K562 (cell line): Measurements from ENCODE around the gene KIF18B. TPM values are rescaled to one million over a fixed set of nuclear protein-coding genes. Genes with fewer than 3 reads are reported as not detected.

Experiments used
- ARID1B ChIP-seq: fragments of 450-650 bp; IDR thresholded peaks from 2 replicates; pipeline ENCODE4 v1.6.1; 2016; ENCODE audit warnings: antibody characterized with exemption, mild to moderate bottlenecking, inconsistent platforms
- ATF1 ChIP-seq, 2 experiments: fragments of 450-650 bp in 1 of 2; IDR thresholded peaks; 2 replicates each; pipeline ENCODE4 v1.6.1; 2016; ENCODE audit warnings: missing compliant biosample characterization in 1 of 2, missing genetic modification characterization in 1 of 2
- CBFA2T2 ChIP-seq: fragments of 450-650 bp; conservative IDR thresholded peaks from 2 replicates; pipeline ENCODE4 v1.6.1; 2017; ENCODE audit warnings: mild to moderate bottlenecking
- CHD1 ChIP-seq: fragments of 200-600 bp; sonication (generic); IDR thresholded peaks from one replicate; pipeline ENCODE4 v1.6.1; 2012; ENCODE audit warnings: mild to moderate bottlenecking, moderate library complexity, low read length, inconsistent platforms
- ESRRA ChIP-seq: fragments of 450-650 bp; IDR thresholded peaks from 2 replicates; pipeline ENCODE4 v1.6.1; 2014; ENCODE audit warnings: low read depth, mild to moderate bottlenecking, moderate library complexity, borderline replicate concordance
- FOXJ3 ChIP-seq: sonication (generic); formaldehyde crosslinking; IDR thresholded peaks from 2 replicates; pipeline ENCODE4 v1.4.0; 2020; ENCODE audit warnings: mild to moderate bottlenecking, missing genetic modification reagents
- GATAD2A ChIP-seq: fragments of 450-650 bp; IDR thresholded peaks from 2 replicates; pipeline ENCODE4 v1.6.1; 2017
- KLF6 ChIP-seq: fragments of 250-450 bp; sonication (Bioruptor Pico); IDR thresholded peaks from 2 replicates; pipeline ENCODE4 v1.4.0; 2020; ENCODE audit warnings: mild to moderate bottlenecking, moderate library complexity, borderline replicate concordance
- L3MBTL2 ChIP-seq: fragments of 450-650 bp; IDR thresholded peaks from 2 replicates; pipeline ENCODE4 v1.6.1; 2016; ENCODE audit warnings: mild to moderate bottlenecking, moderate library complexity
- LARP7 ChIP-seq: fragments of 450-650 bp; IDR thresholded peaks from 2 replicates; pipeline ENCODE4 v1.6.1; 2016
- MEF2D ChIP-seq: conservative IDR thresholded peaks from 2 replicates; pipeline ENCODE4 v1.6.1; 2016; ENCODE audit warnings: low read depth, missing genetic modification characterization, missing compliant biosample characterization
- MIER1 ChIP-seq: fragments of 450-650 bp; IDR thresholded peaks from 2 replicates; pipeline ENCODE4 v1.6.1; 2016; ENCODE audit warnings: antibody characterized with exemption, mild to moderate bottlenecking, low read depth
- PHF21A ChIP-seq: fragments of 450-650 bp; IDR thresholded peaks from 2 replicates; pipeline ENCODE4 v1.6.1; 2017; ENCODE audit warnings: low read depth, borderline replicate concordance
- RBM34 ChIP-seq: fragments of 200-400 bp; formaldehyde crosslinking; IDR thresholded peaks from 2 replicates; pipeline ENCODE4 v1.6.1; 2018; ENCODE audit warnings: low read length, borderline replicate concordance; ENCODE audit not compliant: insufficient read depth
- SPI1 ChIP-seq: IDR thresholded peaks from 2 replicates; pipeline ENCODE4 v1.6.1; 2011; ENCODE audit warnings: low read depth, low read length, control low read depth, borderline replicate concordance
- TAF1 ChIP-seq: IDR thresholded peaks from 2 replicates; pipeline ENCODE4 v1.6.1; 2011; ENCODE audit warnings: mild to moderate bottlenecking, low read length, moderate library complexity; ENCODE audit not compliant: insufficient read depth, control insufficient read depth, severe bottlenecking; ENCODE audit errors: extremely low read depth
- WHSC1 ChIP-seq: IDR thresholded peaks from one replicate; pipeline ENCODE4 v1.6.1; 2012; ENCODE audit warnings: low read length, control low read depth, inconsistent platforms
- XRCC5 ChIP-seq: fragments of 200-400 bp; formaldehyde crosslinking; IDR thresholded peaks from 2 replicates; pipeline ENCODE4 v1.6.1; 2017; ENCODE audit warnings: low read depth, mild to moderate bottlenecking, low read length
- ZKSCAN8 ChIP-seq: fragments of 200-800 bp; sonication (Bioruptor generic); IDR thresholded peaks from 2 replicates; pipeline ENCODE4 v1.6.1; 2016; ENCODE audit warnings: missing genetic modification characterization, missing compliant biosample characterization
- ZNF24 ChIP-seq: fragments of 450-650 bp; IDR thresholded peaks from 2 replicates; pipeline ENCODE4 v1.6.1; 2016
- ZNF354B ChIP-seq: fragments of 250-450 bp; sonication (Bioruptor Pico); IDR thresholded peaks from 2 replicates; pipeline ENCODE4 v1.4.0; 2020
- ZNF561 ChIP-seq: fragments of 450-650 bp; formaldehyde crosslinking; conservative IDR thresholded peaks from 2 replicates; pipeline ENCODE4 v1.4.0; 2020; ENCODE audit warnings: mild to moderate bottlenecking, moderate library complexity
- ZNF583 ChIP-seq: fragments of 250-450 bp; sonication (Bioruptor Pico); IDR thresholded peaks from 2 replicates; pipeline ENCODE4 v1.4.0; 2020
- ZNF644 ChIP-seq: fragments of 200-800 bp; sonication (Bioruptor generic); IDR thresholded peaks from 2 replicates; pipeline ENCODE4 v1.6.1; 2016; ENCODE audit warnings: low read depth, missing genetic modification characterization, missing compliant biosample characterization
- ZNF668 ChIP-seq: fragments of 250-450 bp; sonication (Bioruptor Pico); IDR thresholded peaks from 2 replicates; pipeline ENCODE4 v1.8.0; 2022; ENCODE audit warnings: mild to moderate bottlenecking, inconsistent platforms
- polyA plus RNA-seq, 8 experiments: library from polyadenylated mRNA; depleted of rRNA in 4 of 8; stranded (reverse) in 5 of 8; unstranded in 3 of 8; fragments of >200 nt; fragmentation: Nextera tagmentation in 2 of 8; fragmentation: Illumina TruSeq in 1 of 8; extraction: Ambion mirVana in 2 of 8; extraction: Trizol in 1 of 8; gene quantifications; 2 replicates each; pipeline versions ENCODE4 v1.2.1 to v1.2.3, GENCODE V29; 2011 to 2014; ENCODE audit warnings: inconsistent platforms in 1 of 8, missing spikeins in 1 of 8
- total RNA-seq, 7 experiments: library from RNA; depleted of rRNA in 6 of 7; stranded (reverse); fragments of >200 nt in 6 of 7; fragmentation: Illumina TruSeq in 2 of 7; extraction: Trizol in 2 of 7; gene quantifications; 2 replicates each; pipeline versions ENCODE4 v1.2.1 to v1.2.3, GENCODE V29; 2011 to 2021; ENCODE audit warnings: low replicate concordance in 1 of 7
- TF ChIP-seq, protein P1 (sequence below): fragments of 450-650 bp; IDR thresholded peaks from 2 replicates; pipeline ENCODE4 v1.6.1; 2016; ENCODE audit warnings: borderline replicate concordance
- TF ChIP-seq, protein P2 (sequence below): fragments of 450-650 bp; formaldehyde crosslinking; IDR thresholded peaks from 2 replicates; pipeline ENCODE4 v1.4.0; 2020; ENCODE audit warnings: mild to moderate bottlenecking, moderate library complexity
- TF ChIP-seq, protein P3 (sequence below): fragments of 450-650 bp; conservative IDR thresholded peaks from 2 replicates; pipeline ENCODE4 v1.6.1; 2016; ENCODE audit warnings: missing genetic modification characterization, low read depth, mild to moderate bottlenecking, missing compliant biosample characterization, moderate library complexity

The KIF18B gene
- total and polyA plus RNA-seq, 9 of the 15 experiments (the other 6 are each of a cell fraction or from before 2014, with no cell fraction given): 2.0 to 42.8 (median 13.2) TPM

DNA sequence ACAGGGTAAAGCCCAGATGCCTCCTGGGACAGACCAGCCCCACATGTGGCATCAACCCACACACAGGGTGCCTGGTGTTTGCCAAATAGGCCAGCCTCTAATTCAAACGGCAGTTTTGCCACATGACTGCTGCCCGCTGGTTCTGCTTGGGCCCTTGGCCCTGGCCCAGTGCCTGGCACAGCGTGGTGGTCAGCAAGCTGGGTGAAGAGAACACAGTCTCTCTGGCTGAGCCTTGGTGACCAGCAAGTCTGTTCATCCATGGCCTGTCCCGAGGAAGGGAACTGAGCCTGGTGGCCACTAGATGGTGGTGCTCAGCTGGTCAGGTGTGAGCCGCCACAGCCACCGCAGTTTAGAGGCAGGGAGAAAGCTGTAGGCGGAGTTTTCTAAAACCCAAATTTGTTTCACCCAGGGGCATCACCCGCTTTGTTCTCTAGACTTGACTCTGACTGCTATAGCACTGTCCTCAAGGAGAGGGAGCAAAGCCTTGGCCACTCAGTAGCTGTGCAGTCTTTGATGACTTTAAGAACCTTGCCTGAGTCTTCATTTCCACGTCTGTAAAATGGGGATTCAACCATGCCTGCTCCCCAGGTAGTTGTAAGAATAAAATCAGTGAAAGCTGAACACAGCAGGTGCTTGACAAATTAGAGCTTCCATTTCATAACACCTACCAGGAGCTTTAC is 27.5 kb downstream of the KIF18B start (continued):
- TF ChIP-seq ZNF583 (no peak), ZNF644 (no peak), ESRRA (0 out of 2 replicates have a peak, but pooled peaks have one; percentile 12), ATF1 (CRISPR knock-in tag; IDR thresholded peaks at IDR 0.05) (no peak), ATF1 (tag; IDR thresholded peaks at IDR 0.05) (no peak), MIER1 (no peak), TAF1 (no peak), RBM34 (no peak), MEF2D (tag) (no peak), LARP7 (no peak), SPI1 (0 out of 2 replicates have a peak, but pooled peaks have one; percentile 39), WHSC1 (no peak), ZNF24 (no peak), ZNF561 (CRISPR knock-in tag) (no peak), L3MBTL2 (no peak), ZNF354B (CRISPR knock-in tag) (no peak), KLF6 (CRISPR knock-in tag) (no peak), ZNF668 (CRISPR knock-in tag) (no peak), ZKSCAN8 (CRISPR knock-in tag) (no peak), PHF21A (no peak), CHD1 (no peak), CBFA2T2 (no peak), FOXJ3 (CRISPR knock-in tag) (no peak), GATAD2A (no peak), XRCC5 (0 out of 2 replicates have a peak, but pooled peaks have one; percentile 50), ARID1B (no peak)
- TF ChIP-seq, protein P1, sequence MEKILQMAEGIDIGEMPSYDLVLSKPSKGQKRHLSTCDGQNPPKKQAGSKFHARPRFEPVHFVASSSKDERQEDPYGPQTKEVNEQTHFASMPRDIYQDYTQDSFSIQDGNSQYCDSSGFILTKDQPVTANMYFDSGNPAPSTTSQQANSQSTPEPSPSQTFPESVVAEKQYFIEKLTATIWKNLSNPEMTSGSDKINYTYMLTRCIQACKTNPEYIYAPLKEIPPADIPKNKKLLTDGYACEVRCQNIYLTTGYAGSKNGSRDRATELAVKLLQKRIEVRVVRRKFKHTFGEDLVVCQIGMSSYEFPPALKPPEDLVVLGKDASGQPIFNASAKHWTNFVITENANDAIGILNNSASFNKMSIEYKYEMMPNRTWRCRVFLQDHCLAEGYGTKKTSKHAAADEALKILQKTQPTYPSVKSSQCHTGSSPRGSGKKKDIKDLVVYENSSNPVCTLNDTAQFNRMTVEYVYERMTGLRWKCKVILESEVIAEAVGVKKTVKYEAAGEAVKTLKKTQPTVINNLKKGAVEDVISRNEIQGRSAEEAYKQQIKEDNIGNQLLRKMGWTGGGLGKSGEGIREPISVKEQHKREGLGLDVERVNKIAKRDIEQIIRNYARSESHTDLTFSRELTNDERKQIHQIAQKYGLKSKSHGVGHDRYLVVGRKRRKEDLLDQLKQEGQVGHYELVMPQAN: no peak
- TF ChIP-seq, protein P2, sequence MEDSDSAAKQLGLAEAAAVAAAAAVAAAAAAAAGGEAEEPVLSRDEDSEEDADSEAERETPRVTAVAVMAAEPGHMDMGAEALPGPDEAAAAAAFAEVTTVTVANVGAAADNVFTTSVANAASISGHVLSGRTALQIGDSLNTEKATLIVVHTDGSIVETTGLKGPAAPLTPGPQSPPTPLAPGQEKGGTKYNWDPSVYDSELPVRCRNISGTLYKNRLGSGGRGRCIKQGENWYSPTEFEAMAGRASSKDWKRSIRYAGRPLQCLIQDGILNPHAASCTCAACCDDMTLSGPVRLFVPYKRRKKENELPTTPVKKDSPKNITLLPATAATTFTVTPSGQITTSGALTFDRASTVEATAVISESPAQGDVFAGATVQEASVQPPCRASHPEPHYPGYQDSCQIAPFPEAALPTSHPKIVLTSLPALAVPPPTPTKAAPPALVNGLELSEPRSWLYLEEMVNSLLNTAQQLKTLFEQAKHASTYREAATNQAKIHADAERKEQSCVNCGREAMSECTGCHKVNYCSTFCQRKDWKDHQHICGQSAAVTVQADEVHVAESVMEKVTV: peak; percentile 58; the same call in 1 of the 2 replicates
- TF ChIP-seq, protein P3, sequence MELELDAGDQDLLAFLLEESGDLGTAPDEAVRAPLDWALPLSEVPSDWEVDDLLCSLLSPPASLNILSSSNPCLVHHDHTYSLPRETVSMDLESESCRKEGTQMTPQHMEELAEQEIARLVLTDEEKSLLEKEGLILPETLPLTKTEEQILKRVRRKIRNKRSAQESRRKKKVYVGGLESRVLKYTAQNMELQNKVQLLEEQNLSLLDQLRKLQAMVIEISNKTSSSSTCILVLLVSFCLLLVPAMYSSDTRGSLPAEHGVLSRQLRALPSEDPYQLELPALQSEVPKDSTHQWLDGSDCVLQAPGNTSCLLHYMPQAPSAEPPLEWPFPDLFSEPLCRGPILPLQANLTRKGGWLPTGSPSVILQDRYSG (tag): no peak
